ENCODE measurements around the gene SLC36A2. TPM values are rescaled to one million over a fixed set of nuclear protein-coding genes. Genes with fewer than 3 reads are reported as not detected.
"Not testable (repeated sequence)": the region's sequence is repeated elsewhere in the genome, so short reads cannot be mapped to it uniquely, and the experiment has no call there.

Gene SLC36A2
- total RNA-seq, result not detected

DNA sequence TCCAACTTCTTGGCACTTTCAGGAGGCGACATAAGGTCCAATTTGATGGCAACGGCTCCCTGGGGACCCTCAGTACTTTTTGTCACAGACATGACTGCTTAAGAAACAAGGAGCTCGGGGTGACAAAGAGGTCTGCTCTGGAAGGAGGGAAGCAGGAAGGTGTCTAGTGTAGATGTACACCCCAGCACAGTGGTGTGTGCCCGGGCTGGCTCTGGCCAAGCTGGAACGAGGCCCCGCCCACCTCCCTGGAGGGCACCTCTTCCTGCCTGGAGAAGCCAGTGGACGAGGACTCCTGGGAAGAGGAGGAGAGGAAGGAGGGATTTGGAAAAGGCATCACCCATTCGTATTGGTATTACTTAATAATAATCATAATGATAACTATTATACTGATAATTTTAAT is at the start of gene SLC36A2:
TSS of gene SLC36A2 (minus strand) at position 191 of the 400 bp plus-strand sequence. CDS start at position 92, 99 bp downstream.
- DNase-seq (ENCODE audit: low spot score in 2 of 2), result no peak
- no peak for FAIRE-seq

DNA sequence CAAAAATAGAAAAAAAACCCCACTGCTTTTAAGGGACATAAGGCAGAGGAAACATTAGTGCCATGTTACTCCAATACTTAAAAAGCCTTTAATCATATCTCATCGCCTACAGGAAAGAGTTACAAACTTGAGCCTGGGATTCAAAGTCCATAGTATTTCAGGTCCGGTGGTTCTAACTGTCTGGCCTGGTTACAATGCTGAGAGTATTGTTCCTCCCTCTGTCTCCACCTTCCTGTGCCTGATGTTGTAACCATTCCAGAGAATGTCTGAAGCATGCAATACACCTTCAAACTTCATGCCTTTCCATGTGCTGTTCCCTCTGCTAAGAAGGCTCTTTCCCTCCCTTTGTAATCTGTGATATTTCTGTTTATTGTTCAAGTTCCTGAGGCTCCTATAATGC is 41.6 kb upstream of the SLC36A2 start:
- DNase-seq (ENCODE audit: low spot score in 2 of 2) (no peak), FAIRE-seq (no peak)

DNA sequence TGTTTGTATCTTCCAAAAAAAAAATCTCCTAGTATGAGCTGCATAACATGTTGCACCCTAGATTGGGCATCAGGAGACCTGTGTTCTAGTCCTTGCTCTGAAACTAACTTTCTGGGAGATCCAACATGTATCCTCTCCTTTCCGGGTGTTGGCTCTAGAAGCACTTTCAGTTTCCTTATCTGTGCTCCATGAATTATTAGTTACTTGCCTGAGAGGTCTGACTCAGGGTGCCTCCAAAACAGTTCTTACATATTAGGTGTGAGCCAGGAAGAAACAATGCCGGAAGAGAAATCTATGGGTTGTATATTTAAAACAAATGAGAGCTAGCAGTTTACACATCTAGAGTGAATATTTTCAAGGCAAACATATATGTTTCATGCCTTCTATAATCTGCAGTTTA is 36.7 kb upstream of the SLC36A2 start:
- FAIRE-seq, result no peak
- no peak for DNase-seq (ENCODE audit: low spot score in 2 of 2)

DNA sequence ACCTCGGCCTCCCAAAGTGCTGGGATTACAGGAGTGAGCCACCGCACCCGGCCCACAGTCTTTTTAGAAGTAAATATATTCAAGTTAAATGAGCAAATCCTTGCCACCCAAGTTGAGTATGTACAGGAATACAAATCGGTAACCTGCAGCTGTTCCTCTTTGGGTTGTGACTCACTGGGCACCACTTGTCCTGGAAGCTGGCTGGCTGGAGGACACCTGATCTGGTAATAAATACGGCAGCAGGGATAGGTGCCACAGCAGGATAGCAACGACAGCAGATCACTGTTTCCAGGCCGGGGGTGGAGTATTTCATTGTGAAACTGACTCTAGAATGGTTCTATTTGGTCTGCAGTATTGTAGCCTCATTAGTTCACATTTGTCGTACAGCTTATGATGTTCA is 35.7 kb upstream of the SLC36A2 start:
- DNase-seq (ENCODE audit: low spot score in 2 of 2) (no peak), FAIRE-seq (no peak)

DNA sequence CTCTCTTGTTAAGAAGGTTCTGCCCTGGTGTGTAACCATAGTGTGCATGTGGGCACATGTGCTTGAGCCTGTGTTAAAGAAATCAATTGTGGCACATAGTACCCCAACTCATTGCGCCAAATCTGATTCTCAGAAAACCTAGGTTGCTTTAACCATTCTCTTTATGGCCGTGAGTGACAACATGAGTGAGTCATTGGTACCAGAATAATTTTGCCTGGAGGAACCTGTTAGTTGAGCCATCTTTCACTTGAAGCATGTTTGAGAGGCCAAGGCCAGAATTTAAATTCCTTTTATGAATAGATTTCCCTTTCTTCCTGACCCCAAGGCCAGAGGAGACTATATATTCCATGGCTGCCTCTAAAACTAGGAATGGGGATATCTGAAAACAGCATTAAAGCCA is 35.2 kb upstream of the SLC36A2 start:
- FAIRE-seq (no peak), DNase-seq (ENCODE audit: low spot score in 2 of 2) (no peak)

DNA sequence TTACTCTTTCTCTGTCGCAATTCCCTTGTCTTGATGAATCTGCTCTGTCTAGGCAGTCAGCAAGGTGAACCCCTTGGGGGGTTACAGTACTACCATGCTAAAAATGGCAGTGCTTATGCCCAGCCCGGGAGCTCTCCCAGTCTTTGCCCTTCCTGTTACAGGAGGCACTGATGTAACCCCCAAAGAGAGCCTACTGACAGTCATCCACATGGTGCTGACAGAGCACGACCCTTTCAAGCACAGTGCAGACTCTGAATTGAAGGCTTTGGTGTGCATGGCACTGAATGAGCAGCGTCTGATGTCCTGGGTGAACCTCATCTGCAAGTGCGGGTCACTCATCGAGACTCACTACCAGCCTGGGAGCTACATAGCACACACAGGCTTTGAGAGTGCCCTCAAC is 34.5 kb upstream of the SLC36A2 start:
- no peak for DNase-seq (ENCODE audit: low spot score in 2 of 2)
- no peak for FAIRE-seq

DNA sequence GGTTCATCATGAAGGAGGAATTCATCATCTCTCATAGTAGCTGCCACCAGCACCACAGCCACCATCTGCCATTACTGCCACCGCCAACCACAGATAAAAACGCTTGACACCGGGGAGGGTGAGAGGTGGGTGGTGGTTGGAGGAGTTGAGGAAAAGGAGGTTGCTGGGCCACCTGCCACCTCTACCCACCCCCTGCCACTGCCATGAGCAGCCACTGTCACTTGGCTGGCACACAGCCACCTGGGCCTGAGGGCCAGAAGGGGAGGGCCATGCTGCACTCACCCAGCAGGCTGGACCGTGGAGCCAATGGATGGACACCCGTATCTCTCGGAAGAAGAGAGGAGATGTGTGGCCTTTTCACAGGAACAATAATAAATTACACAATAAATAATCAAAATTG is 31.3 kb upstream of the SLC36A2 start:
- FAIRE-seq (no peak), DNase-seq (ENCODE audit: low spot score in 2 of 2) (no peak)

DNA sequence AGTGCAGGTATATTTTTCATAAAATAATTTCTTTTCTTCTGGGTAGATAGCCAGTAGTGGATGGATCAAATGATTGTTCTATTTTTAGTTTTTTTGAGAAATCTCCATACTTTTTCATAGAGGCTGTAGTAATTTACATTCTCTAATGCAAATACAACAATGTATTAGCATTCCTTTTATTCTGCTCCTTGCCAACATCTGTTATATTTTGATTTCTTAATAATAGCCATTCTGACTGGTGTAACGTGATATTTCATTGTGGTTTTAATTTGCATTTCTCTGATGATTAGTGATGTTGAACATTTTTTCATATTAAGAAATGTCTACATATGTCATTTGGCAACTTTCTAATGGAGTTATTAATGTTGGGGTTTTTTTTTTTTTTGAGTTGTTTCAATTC is 27.2 kb upstream of the SLC36A2 start:
- no peak for DNase-seq (ENCODE audit: low spot score in 2 of 2)
- no peak for FAIRE-seq

DNA sequence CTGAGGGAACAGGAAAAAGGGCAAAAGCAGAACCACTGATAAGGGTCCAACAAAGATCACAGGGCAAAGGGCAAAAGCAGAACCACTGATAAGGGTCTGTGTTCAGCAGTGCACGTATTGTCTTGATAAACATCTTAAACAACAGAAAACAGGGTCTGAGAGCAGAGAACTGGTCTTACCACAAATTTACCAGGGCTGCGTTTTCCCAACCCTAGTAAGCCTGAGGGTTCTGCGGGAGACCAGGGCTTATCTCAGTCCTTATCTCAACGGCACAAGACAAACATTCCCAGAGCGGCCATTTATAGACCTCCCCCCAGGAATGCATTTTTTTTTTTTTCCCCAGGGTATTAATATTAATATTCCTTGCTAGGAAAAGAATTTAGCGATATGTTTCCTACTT is 19.7 kb upstream of the SLC36A2 start:
- FAIRE-seq; DNase-seq (ENCODE audit: low spot score in 2 of 2): not testable (repeated sequence)

DNA sequence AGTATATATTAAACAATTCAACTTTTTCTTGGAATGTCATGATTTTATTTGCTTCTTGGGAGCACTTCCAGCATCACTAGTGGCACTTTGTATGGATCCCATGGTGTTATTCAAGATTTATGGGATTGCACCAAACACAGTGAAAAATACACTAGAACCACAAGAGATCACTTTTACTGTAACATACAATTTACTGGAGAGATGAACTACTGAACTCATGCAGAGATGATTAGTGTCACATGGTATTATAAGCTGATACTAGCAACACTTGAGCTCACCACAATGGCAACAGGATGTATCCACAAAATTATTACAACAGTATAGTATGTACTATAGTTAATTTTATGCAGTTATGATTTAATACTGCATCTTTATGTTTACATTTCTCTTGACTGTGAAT is 16.3 kb upstream of the SLC36A2 start:
- DNase-seq (ENCODE audit: low spot score in 2 of 2) (no peak), FAIRE-seq (no peak)

DNA sequence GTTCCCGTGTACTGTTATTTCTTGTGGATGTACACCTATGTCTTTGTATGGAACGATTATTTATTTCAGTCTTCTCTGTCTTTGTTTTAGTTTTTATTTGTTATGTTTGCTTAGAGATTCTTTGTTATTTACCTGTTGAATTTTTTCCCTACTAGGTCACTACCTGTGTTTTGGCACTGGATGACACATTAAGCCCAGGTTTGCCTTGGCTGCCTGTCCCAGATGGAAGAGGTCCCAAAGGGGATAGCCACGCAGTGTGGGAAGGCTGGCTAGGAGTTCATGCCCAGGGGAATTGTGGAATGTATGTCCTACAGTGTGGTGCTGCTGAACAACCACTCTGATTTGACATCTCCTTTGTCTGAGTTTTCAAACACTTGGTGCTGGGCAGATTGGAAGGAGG is 15.6 kb upstream of the SLC36A2 start:
- FAIRE-seq (no peak), DNase-seq (ENCODE audit: low spot score in 2 of 2) (no peak)

DNA sequence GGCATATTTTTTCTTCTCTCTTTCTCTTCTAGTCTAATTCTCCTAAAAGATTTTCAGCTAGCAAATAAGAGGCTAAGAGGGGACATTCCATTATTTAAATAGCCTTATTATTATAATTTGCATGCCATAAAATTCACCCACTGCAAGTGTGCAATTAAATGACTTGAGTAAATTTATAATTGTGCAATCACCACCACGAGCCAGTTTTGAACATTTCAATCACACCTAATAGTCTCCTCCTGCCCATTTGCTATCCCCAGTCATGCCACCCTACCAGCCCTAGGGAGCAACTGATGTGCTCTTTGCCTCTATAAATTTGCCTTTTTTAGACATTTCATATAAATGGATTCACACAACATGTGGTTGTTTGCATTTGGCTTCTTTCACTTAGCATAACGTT is 12.0 kb upstream of the SLC36A2 start:
- no peak for DNase-seq (ENCODE audit: low spot score in 2 of 2)
- FAIRE-seq, result no peak

DNA sequence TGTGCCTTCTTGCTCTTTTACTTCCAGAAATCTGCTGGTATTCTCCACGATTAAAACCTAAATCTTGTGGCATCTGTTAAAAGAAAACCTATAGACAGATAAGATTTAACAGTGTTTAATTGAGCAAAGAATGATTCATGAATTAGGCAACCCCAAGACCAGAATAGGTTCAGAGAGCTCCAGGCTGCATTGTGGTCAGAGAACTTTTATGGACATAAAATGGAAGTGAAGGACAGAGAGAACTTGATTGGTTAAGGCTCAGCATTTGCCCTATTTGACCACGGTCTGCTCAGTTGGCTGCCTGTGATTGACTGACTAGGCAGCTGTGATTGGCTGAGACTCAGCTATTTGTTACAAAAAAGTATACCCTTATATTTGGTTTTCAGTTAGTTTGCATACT is 10.4 kb upstream of the SLC36A2 start:
- DNase-seq (ENCODE audit: low spot score in 2 of 2) (no peak), FAIRE-seq (no peak)

DNA sequence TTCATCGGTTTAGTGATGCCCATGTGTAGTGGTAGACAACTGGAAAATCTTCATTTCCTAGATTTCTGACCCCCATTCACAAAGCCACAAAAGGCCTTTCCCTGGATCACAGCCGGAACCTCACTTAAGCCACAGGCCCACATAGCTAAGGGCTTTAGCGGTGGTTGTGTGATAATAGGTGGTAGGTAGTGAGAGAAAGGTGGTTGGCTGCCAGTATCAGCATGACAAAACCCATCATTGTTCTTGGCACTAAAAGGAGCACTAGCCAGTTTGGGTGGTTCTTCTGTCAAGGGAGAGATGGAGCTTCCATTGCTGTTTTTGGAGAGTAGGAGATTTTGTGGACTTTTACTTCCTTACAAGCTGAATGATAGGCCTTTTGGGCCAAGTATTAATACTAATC is 9.7 kb upstream of the SLC36A2 start:
- DNase-seq (ENCODE audit: low spot score in 2 of 2) (no peak), FAIRE-seq (no peak)

DNA sequence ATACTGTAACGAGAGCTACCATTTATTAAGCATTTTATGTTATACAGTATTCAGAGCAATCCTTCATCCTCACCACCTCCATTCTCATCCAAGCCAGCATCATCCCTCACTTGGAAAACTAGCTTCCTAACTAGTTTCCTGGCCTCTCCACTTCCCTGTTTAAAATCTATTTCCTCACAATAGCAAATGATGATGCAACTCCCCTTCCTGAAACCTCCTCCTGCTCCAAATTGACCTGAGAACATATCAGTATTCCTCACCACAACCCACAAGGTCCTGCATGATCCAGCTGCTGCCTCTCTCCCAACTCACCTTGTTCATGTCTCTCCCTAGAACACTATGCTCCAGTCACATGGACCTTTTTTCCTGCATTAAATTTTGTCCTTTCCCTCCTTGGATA is 4.3 kb upstream of the SLC36A2 start:
- DNase-seq (ENCODE audit: low spot score in 2 of 2), result no peak
- no peak for FAIRE-seq

DNA sequence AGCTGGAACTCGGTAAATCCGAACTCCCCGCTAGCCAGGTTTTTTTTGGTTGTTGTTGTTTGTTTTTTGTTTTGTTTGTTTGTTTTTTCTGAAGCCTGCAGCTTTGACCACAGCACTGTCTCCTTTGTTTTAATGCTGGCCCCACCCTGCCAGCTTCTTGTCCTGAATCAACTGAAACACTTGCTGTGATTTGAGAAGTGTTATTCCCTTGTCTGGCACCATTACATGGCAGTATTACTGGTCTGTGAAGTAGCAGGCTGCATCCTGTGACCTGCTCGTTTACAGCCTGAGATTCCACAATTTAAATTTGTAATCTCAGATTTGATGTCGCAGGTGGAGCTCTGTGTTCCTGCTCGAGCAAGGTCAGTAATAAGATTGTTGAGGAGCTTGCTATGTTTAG is 1.4 kb upstream of the SLC36A2 start:
- FAIRE-seq (no peak), DNase-seq (ENCODE audit: low spot score in 2 of 2) (no peak)

DNA sequence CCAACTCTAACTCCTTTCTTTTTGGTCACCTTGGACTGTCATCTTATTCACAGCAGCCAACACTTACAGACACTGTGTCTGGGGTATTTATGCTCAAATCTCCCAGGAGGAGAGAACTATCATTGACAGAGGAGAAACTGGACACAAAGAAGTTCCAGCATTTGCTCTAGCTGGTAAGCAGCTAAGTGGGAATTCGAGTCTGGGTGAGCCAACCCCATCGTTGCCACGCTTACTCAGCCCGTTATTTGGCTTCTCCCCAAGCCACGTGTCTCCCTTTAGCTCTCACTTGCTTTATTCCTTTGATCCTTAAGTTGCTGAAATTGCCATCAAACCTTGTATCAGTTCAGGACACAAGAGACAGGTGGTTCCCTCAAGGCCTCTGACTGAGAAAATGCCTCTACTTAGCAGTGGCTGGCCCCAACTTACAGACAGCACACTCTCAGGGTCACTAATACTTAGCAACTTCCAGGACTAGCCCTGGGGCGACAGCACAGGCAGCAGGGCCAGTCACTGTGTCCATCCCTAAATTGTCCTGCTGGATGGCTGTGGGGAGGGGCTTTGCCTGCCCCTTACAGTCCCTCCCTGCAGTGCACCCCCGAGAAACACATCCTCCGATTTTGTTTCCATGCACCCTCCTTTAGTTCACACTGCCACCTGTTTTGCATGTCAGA is 1.4 kb downstream of the SLC36A2 start:
- DNase-seq (ENCODE audit: low spot score in 2 of 2) (no peak), FAIRE-seq (no peak)

DNA sequence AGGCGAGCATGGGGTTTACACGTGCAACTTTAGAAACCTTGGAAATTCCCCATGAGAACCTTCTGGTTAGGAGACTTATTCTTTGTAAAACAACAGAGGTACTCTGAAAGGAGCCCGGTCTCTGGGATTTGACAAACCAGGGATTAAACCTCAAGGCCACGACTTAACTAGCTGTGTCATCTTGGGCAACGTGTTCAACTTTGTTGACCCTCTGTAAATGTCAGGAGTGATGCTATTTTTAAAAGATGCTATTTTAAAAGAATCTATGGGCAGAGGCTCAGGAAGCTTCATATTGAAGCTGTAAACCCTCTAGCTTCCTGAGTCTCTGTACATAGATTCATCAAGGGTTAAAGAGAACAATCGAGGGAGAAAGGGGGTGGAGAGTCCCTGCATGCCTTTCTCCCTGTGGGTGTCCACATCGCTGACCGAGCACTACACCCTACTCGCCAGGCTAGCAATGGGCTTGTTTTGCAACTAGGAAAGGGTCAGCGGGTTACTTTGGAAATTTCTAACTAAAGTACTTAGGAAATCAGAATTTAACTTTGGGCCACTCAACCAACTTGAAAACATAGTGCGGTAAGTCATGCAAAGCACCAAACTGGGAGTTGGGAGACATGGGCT is 2.1 kb downstream of the SLC36A2 start:
- no peak for FAIRE-seq

DNA sequence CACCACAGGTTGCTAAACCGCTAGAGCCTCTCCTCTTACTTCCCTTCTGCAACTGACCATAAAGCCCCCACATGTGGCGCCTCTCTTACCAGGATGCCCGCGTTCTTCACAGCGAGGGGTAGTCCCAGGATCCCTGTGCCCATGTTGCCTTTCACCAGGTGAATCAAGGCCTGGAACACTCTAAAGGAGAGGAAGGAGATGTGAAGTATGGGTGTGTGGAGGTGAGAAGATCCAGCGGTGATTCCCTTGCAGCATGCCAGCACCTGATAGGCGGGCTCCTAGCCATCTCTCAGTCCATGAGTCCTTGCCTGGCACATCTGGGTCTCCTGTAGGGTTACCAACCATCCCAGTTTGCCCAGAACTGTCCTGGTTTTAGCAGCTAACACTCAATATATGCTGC is 3.3 kb downstream of the SLC36A2 start:
- no peak for FAIRE-seq
- no peak for DNase-seq (ENCODE audit: low spot score in 2 of 2)

More for the DNA sequence above, 2.1 kb downstream of the SLC36A2 start:
- no peak for DNase-seq (ENCODE audit: low spot score in 2 of 2)

DNA sequence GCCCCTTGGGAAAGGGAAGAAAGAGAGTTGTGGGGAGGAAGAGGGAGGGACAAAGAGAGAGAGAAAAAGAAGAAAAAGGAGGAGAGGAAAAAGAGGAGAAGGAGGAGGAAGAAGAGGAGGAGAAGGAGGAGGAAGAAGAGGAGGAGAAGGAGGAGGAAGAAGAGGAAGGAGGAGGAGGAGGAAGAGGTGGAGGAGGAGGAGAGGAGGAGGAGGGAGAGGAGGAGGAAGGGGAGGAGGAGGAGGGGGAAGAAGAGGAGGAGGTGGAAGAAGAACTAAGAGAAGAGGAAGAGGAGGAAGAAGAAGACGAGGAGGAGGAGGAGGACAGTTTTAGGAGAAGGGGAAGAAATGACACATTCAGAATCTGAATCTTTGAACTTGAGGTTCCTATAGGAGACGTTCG is 7.4 kb downstream of the SLC36A2 start:
- FAIRE-seq (no peak), DNase-seq (ENCODE audit: low spot score in 2 of 2) (no peak)

DNA sequence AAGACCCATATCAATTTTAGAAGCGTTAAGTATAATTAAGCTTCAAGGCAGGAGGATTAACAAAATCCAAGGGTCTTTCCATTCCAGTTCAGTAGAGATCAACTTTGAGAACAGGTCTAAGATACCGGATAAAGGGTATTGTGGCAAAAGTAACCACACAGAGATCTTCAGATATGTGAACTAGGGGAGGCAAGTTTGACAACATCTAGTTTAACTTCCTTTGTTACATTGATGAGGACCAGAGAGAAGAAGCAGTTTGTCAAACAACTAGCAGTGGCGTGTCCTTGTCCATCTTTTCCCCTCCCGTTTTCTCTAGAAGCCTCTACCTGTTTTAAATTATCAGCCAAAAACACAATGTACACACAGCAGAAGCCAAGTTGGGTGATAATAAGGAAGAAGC is 8.6 kb downstream of the SLC36A2 start:
- FAIRE-seq (no peak), DNase-seq (ENCODE audit: low spot score in 2 of 2) (no peak)

DNA sequence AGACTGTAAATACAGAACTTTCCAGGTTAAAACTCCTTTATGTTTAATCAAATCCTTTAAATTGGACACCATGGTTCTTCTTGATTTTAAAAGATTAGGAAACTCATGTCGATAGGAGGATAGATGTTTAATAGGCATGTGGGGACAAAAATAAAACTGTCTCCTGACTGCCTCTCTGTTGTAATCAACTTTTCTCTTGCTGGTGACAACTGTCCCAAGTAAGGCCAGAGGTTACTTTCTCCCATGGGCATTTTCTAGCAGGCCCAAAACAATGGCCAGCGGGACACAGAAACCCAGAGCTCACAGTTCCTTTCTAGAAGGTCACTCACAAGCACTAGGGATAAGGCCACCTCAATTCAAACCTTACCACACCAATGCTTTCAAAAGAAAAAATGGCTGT is 14.5 kb downstream of the SLC36A2 start:
- DNase-seq (ENCODE audit: low spot score in 2 of 2) (no peak), FAIRE-seq (no peak)

DNA sequence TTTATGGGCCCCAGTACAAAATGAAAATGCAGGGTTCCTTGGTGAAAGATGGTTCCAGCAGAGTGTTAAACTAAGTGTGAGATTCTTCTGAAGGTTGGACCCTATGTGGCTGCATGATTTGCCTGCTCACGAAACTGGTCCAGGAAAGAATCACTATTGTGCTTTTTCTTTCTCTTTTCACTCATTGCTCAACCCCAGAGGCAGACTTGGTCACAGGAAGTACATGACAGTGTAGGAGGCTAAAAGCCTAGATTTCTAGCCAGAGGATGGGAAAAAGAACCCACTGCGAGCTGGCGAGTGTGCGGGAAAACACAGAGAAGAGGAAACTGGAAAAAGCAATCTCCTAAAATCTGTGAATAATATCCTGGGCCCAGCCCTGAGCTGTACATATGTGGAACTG is 18.6 kb downstream of the SLC36A2 start:
- FAIRE-seq, result no peak
- DNase-seq (ENCODE audit: low spot score in 2 of 2), result no peak

All from frontal cortex (tissue), 4 donors.